ENCODE measurements around the gene THEMIS2.

THEMIS2 gene

GRCh38 chr1:27889506-27889905 is 17.2 kb downstream of the THEMIS2 start:
- no peak overlapping the region for H3K4me3 ChIP-seq (ENCODE audit: control insufficient read depth, low read depth, low read length)
- TF ChIP-seq CTCF (conservative IDR thresholded peaks at IDR 0.05; ENCODE audit: control insufficient read depth, insufficient read depth, low read depth, low read length), result no peak
- no peak for DNase-seq (ENCODE audit: low read depth)

DNA sequence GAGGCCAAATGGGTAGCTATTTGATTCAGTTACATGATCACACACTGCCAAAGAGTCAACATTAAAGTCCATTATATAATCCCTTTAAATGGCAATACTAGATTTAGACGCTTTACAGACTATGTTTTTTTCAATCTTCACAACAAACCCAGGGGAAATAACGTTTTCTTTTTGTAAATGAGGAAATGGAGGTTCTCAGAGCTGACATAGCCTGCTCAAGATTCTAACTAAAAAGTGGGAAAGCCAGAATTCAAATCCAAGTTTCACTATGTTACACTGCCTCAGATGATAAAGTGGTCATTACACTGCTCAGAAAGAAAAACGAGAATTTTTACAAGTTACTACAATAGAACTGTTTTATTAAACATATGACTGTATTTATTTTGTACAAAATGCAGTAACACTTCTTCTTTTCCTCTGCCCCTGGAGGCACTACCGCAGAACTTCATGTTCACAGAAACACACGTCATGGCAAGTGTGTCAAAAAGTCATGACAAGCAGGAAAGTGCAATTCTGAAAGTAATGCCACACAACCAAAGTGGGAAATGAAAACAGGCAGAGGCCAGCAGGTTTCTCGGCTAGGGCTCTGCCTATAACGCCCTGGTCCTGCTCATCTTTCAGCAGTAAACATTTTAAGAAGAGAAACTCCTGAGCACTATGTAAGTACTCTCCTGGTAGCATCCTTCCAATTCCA is 19.0 kb downstream of the THEMIS2 start:
- TF ChIP-seq CTCF (conservative IDR thresholded peaks at IDR 0.05; ENCODE audit: control insufficient read depth, insufficient read depth, low read depth, low read length), result no peak
- no peak for DNase-seq (ENCODE audit: low read depth)
- H3K4me3 ChIP-seq (ENCODE audit: control insufficient read depth, low read depth, low read length), result no peak overlapping the region

GRCh38 chr1:27894521-27894920 is 22.2 kb downstream of the THEMIS2 start:
- TF ChIP-seq CTCF (conservative IDR thresholded peaks at IDR 0.05; ENCODE audit: control insufficient read depth, insufficient read depth, low read depth, low read length), result no peak
- DNase-seq (ENCODE audit: low read depth), result no peak
- H3K4me3 ChIP-seq (ENCODE audit: control insufficient read depth, low read depth, low read length), result no peak overlapping the region

- TF ChIP-seq CTCF (conservative IDR thresholded peaks at IDR 0.05; ENCODE audit: control insufficient read depth, insufficient read depth, low read depth, low read length), result no peak
- no peak overlapping the region for H3K4me3 ChIP-seq (ENCODE audit: control insufficient read depth, low read depth, low read length)
- no peak for DNase-seq (ENCODE audit: low read depth)
Measured at GRCh38 chr1:27906759-27907158, 34.4 kb downstream of the THEMIS2 start.

- H3K4me3 ChIP-seq (ENCODE audit: control insufficient read depth, low read depth, low read length), result no peak overlapping the region
- TF ChIP-seq CTCF (conservative IDR thresholded peaks at IDR 0.05; ENCODE audit: control insufficient read depth, insufficient read depth, low read depth, low read length), result no peak
- DNase-seq (ENCODE audit: low read depth), result no peak
Measured at GRCh38 chr1:27912429-27912828, 40.1 kb downstream of the THEMIS2 start.

DNA sequence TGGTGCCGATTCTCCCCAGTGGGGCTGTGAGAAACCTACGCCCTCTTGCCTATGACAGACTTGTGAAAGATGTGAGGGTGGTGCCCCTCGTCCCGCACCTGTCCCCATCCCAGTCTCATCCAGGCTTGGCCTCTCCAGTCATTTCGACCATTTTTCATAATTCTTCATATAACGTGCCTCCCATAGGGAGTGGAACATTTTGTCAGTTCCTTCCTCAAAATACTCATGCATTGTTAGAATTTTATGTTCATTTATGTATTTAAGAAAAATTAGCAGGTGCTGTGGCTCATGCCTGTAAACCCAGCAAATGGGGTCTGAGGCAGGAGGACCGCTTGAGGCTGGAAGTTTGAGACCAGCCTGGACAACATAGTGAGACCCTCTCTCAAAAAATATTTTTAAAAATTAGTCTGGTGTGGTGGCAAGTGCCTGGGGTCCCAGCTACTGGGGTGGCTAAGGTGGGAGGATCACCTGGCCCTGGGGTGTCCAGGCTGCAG is 42.8 kb downstream of the THEMIS2 start:
- DNase-seq (ENCODE audit: low read depth), result no peak
- no peak for TF ChIP-seq CTCF (conservative IDR thresholded peaks at IDR 0.05; ENCODE audit: control insufficient read depth, insufficient read depth, low read depth, low read length)
- H3K4me3 ChIP-seq (ENCODE audit: control insufficient read depth, low read depth, low read length), result no peak overlapping the region
